ENCODE measurements around the gene NFIA. TPM values are rescaled to one million over a fixed set of nuclear protein-coding genes. Genes with fewer than 3 reads are reported as not detected.
A peak's percentile ranks its signal among the peaks of the same experiment; 100 is the strongest.
"Not testable (repeated sequence)": the region's sequence is repeated elsewhere in the genome, so short reads cannot be mapped to it uniquely, and the experiment has no call there.

The NFIA gene
- polyA plus RNA-seq, 3 donors: 13.9 to 17.3 (median 16.2) TPM

DNA sequence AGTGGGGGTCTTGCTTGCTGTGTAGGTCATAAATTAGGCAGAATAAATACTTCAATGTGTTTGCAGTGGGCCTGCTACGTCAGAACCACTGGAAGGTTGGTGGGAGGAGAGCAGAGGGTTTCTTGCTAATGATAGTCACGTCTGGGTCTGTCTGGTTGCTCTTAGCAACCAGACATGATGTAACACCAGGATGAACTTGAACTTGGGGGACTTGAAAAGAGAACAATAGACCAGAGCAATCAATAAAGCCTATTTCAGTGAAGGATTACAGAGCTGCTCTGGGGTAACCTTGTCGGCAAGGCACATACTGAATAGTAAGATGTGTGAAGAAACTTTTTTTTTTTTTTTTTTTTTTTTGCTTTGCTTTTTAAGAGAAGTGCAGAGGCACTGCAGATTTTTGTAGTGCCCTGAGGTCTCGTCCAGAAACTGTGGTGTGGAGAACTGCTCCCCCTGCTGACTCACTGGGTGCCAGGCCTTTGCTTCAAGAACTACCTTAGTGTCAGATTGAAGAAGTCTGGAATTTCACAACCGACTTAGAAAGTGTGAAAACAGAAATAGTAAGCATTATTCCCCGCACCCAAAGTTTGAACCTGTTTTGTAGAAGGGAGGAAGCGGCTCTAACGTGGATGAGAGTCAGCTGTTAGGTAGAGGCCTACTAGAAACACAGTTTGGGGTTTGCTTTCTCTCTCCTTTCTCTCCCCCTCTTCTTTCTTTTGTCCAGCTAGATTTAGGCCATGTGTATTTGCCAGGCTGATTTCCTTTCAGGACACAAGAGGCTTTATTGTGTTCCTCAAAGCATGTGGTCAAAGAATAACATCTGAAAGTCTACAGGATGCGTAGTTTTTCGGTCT lies 371.0 kb downstream of the NFIA start:
- DNase-seq (ENCODE audit: extremely low read depth in 1 of 11, low read depth in 9 of 11, low spot score in 4 of 11): peak; percentile 76 to 92 (median 86)

DNA sequence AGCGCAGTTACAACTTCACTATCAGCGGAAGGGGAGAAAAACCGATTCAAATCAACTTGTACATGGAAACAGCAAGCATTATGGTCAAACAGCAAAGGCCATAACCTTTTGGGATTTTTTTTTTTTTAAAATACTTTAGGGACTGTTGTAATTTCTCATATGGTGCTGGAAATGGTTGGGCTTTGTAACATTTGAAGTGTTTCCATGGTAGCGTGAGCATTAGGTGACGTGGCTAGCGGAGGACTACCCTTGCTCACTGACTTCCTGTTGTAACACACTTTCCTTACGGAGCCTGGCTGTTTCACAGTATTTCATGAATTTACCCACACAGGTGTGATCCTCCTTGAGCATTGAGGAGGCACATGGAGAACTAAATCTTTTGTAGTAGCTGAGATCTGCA lies 373.0 kb downstream of the NFIA start:
- DNase-seq (ENCODE audit: extremely low read depth in 1 of 11, low read depth in 9 of 11, low spot score in 4 of 11): no peak

DNA sequence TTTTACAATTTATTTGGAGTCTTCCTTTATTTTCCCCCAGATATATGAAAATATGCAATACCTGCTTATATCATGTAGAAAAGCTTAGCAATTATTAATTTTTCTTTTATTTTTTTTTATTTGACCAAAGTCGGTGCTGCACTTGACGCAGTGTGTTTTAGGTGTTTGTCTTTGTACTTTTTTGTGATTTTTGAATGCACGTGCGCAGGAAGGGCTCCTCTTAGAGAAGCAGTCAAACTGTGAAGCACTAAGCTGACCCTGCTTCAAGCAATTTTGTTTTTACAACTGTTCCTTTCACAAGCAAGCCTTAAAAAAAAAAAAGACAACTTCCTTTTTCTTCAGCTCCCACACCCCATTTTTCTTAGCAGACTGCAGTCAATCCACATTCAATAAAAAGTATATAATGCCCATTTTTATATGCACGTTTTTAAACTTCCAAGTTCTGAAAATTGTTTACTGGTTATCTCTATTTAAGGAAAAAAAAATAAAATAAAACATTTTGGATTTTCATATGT lies 375.2 kb downstream of the NFIA start:
- DNase-seq (ENCODE audit: extremely low read depth in 1 of 11, low read depth in 9 of 11, low spot score in 4 of 11): no peak

DNA sequence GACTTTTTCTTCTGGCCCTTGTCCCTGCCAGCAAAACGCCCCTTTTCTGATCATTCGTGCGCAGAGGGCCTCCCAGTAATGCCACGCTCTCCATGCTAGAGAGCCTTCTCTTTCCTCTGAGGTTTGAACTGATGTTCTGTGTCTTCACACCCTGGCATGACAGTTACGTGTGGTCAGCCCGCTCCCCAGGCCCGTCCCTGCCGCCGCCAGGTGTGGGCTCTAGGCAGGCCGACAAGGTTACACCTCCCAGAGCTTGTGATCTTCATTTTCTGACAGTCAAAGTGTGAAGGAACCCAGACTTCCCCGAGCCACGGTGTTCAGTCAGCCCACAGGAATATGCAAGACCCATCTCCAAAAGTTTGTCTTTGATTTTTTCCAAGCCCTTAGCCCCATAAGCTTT lies 377.0 kb downstream of the NFIA start:
- no peak for DNase-seq (ENCODE audit: extremely low read depth in 1 of 11, low read depth in 9 of 11, low spot score in 4 of 11)

DNA sequence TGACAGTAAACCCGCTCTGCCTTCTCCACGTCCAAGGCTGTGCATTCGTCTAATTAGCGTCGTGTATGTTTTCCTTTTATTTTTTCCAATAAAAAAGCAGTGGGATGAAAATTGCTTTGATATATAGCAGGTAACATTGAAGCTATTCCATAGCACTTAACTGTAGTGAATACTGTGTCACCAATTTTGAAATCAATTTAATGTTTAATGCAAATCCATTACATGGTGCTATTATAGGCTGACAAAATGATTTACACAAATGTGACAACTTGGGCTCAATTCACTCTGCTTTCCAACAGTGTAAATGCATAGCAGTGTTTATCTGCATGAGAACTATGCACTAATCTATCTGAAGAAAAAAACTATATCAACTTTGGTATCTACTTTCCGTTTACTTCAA lies 377.8 kb downstream of the NFIA start:
- no peak for DNase-seq (ENCODE audit: extremely low read depth in 1 of 11, low read depth in 9 of 11, low spot score in 4 of 11)

DNA sequence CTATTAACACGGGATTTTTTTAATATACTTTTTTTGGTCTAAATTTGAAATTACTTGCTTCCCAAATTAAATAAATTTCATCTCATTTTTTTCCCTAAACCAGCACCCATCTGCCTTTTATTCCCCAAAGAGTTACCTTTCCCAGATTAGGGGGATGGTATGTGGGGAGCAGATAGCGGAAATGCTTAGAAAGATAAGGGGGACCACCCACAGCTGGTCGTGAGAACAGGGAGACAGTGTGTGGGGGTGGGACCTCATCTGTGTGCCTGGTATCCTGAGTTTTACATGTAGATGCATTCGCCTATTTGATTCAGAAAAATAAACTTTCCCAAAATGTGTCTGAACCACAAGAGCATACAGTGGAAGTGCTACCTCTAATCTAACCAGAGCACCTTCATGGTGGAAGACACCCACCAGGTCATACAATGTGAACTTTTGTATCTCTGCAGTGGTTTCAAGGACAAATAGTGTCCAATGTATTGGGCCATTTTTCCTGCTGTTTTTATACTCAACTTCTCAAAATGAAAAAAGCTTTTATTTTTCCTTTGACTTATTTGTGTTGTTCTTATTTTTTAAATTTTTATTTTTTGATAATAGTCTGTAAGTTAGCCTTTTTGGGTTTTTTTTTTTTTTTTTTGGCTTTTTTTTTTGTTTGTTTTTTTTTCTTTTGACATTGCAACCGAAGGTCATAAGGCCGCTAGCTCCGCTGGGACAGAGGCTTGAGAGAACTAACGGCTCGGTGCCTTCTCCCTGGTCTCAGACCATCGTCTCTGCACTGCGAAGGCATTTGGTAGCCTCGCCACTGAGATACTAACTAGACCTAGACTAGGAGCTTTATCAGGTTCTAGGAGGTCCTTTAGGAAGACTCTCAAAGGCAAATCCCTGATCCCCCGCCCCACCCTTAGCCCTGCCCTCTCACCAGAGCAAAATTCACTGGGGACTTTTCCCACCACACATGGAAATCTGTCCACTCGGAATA lies 379.3 kb downstream of the NFIA start:
- DNase-seq (ENCODE audit: extremely low read depth in 1 of 11, low read depth in 9 of 11, low spot score in 4 of 11): no peak

DNA sequence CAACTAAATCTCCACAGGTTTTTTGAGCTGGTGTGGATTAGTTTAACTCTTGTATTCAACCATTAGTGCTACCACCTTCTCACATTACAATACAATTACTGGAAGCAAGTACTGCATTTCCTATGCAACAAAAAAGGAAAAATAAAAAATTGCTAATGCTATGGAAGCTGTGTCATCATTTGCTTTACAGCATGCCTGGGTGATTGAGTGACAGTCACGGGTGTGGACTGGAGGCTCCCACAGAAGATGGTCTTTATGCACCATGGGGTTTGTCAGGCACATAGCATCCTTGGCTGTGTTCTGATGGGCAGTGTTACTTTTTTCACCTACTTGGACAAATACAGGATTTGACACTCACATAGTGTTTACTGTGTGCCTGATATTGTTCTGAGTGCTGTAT lies 380.3 kb downstream of the NFIA start:
- no peak for DNase-seq (ENCODE audit: extremely low read depth in 1 of 11, low read depth in 9 of 11, low spot score in 4 of 11)

DNA sequence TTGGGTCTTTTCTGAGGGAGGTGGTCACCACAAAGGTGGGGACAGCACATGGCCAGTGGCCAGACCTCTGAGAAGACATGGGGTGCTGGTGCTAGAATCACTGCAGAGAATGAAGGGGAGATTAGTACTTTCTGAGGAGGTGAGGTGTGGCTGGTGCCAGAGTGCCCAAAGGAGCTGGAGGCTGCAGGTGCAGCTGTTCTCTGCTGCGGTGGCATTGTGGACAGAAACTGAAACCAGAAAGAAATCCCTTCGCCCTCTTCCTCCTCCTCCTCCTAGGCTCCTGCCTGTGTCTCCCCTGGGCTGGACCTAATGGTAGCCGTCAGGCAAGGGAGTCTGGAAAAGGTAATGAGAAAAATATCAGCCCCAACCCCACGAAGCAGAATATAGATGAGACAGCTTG lies 380.9 kb downstream of the NFIA start:
- DNase-seq (ENCODE audit: extremely low read depth in 1 of 11, low read depth in 9 of 11, low spot score in 4 of 11): no peak

DNA sequence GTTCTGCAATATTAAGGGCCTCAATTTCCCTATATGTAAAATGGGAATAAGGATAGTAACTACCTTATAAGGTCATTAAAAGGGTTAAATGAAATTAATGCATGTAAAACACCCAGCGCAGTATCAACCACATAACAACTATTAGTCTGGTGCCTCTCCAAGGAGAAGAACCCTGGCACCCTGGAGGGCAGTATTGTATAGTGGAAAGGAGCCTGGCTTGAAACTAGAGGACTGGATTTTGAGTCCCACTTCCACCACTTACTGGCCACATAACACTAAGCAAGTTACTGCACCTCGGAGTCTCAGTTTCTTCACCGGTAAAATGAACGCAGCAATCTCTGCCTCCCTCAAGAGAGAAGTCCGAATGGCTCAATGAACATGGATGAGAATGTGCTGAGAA lies 385.5 kb downstream of the NFIA start:
- not testable (repeated sequence) for DNase-seq (ENCODE audit: extremely low read depth in 1 of 11, low read depth in 9 of 11, low spot score in 4 of 11)

DNA sequence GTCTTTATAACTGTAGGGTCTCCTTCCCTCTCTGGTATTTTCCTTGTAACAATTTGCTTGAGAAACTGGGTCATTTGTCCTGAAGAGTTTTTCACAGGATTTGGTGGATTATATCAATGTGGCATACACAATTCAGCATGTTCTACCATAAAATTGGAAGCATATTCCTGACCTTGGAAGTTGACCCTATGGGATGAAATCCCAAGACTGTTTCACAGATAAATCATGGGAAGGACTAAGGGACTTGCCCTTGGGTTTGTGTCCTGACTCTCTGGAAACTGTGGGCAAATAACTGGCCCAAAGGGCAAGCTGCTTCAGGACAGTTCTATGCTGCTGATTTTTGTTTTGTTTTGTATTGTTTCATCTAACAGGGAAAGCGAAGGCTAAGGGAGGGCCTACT lies 387.0 kb downstream of the NFIA start:
- no peak for DNase-seq (ENCODE audit: extremely low read depth in 1 of 11, low read depth in 9 of 11, low spot score in 4 of 11)

DNA sequence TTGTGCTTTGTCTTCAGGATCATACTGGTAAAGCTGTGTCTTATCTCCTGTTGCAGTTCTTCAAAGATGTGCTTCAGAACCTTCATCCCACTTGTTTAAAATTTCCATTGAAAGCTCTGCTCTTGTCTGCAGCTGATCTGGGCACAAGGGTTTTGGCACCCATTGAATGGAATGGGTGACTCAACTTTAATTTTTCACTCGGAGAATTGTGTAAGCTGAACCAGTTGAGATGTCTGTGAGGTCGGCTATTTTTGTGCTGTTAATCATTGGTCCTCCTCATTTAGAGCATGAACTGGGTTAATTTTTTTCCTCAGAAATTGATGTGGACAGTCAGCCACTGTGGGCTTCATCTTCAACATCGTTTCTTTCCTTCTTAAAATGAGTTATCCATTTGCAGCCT lies 390.5 kb downstream of the NFIA start:
- DNase-seq (ENCODE audit: extremely low read depth in 1 of 11, low read depth in 9 of 11, low spot score in 4 of 11): no peak

DNA sequence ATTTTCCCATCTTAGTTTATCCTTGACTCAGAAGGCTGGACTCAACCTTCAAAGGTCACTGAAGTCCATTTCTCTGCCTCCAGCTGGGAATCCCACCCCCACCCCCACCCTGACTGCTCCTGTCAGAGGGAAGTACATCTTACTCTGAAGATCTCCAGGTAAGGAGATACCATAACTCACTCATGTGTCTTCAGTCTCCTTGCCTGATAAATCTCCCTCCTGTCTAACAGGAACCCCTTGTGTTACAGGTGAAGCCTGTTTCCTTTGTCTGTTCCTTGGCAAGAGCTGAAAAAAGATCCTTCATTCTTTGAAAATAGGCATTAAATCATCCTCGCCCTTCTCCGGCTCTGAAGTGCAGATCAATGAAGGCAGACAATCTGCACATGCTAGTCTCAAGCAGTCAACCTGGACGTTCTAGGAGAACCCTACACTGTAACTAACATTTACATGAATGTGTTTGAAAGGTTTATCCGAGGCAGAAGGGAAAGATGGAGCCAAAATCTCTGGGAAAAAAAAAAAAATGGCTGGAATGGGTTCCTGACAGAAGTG lies 392.0 kb downstream of the NFIA start:
- DNase-seq (ENCODE audit: extremely low read depth in 1 of 11, low read depth in 9 of 11, low spot score in 4 of 11): no peak

DNA sequence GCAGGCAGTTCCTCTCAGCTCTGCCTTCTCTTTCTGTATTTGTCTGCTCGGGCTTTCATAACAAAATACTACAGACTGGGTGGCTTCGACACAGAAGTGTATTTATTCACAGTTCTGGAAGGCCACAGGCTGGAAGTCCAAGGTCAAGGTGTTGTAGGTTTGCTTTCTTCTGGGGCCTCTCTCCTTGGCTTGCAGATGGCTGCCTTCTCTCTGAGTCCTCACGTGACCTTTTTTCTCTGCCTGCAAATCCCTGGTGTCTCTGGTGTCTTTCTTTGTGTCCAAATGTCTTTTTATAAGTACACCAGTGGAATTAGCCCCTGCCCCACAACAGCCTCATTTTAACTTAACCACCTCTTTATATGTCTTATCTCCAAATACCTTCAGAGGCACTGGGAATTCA lies 392.6 kb downstream of the NFIA start:
- no peak for DNase-seq (ENCODE audit: extremely low read depth in 1 of 11, low read depth in 9 of 11, low spot score in 4 of 11)

DNA sequence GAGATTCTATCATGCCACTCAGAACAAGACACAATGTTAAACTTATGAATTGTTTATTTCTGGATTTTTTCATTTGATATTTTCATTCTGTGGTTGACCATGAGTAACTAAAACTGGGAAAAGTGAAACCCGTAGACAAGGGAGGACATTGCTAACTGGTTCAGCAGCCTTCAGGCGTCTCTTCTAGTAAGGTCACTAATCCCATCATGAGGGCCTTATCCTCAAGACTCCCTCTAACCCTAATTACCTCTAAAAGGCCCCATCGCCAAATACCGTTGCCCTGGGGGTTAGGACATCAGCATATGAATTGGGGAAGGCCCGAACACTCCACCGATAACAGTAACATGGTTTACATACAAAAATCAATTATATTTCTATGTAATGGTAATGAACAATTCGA lies 394.9 kb downstream of the NFIA start:
- no peak for DNase-seq (ENCODE audit: extremely low read depth in 1 of 11, low read depth in 9 of 11, low spot score in 4 of 11)

DNA sequence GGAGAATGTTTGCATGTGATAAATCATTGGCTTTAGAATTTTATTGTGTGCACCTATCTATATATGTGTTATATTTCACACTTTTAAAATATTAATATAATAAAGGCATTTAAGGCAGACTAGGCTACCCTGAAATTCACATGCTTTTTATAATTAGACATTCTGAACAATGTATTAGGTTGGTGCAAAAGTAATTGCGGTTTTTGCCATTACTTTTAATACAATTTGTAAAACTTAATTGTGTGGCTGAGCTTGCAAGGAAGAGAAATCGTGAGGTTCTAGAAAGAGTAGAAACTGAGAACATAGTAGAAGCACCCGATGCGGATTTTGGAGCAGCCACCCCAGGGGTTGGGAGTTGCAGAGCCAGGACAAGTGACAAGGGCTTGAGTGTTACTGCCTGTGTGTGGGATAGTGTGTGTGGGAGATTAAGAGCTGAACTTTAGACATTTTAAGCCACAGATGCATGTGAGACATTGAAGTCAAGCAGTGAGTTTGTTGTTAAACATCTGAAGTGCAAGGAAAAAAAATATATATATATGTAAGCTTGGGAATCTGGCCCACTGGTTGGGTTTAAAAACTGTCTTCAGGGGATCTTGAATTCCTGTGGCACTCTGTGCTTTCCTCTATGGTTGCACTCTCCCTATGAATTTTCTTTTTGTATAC lies 398.0 kb downstream of the NFIA start:
- no peak for DNase-seq (ENCODE audit: extremely low read depth in 1 of 11, low read depth in 9 of 11, low spot score in 4 of 11)

DNA sequence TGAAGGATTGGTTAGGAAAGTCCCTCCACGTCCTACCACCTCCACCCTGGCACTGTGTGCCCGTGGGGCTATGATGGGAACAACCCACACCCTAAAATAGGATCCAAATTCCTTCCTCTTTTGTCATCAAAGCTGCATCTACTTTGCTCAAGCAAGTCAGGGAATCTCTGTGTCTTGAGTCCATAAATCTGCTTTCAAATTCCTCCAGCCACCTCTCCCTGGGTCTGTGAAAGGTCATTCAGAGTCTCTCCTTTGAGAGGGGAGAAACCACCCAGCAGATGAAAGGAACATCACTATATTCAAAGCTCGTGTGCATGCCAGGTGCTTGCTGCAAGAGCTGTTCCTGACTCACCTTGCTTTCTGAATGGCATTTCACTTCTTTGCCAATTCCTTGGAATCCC lies 399.0 kb downstream of the NFIA start:
- no peak for DNase-seq (ENCODE audit: extremely low read depth in 1 of 11, low read depth in 9 of 11, low spot score in 4 of 11)

DNA sequence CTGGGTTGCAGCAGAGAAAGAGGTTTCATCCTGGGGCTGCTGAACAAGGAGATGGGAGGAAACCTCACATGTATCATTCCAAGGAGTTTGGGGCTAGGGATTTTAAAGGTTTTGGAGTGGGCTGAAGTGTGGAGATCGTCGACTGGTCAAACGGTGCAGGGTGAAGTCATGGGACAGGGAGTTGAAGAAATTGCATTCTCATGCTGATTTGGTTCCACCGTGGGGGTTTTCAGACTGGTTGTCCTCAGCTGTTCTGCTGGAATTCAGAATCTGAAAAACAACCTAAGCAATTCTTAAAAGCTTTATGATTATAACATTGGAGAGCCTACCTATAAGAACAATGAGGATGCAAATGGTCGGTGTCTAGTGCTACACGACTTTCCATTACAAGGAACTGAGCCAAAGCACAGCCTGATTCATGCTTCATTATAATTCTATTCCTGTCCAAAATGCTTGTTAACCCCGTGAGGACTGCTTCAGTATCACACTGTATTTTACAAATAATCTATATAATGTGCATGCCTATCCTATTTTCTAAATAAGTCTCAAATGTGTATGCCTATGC lies 399.9 kb downstream of the NFIA start:
- DNase-seq (ENCODE audit: extremely low read depth in 1 of 11, low read depth in 9 of 11, low spot score in 4 of 11): no peak

DNA sequence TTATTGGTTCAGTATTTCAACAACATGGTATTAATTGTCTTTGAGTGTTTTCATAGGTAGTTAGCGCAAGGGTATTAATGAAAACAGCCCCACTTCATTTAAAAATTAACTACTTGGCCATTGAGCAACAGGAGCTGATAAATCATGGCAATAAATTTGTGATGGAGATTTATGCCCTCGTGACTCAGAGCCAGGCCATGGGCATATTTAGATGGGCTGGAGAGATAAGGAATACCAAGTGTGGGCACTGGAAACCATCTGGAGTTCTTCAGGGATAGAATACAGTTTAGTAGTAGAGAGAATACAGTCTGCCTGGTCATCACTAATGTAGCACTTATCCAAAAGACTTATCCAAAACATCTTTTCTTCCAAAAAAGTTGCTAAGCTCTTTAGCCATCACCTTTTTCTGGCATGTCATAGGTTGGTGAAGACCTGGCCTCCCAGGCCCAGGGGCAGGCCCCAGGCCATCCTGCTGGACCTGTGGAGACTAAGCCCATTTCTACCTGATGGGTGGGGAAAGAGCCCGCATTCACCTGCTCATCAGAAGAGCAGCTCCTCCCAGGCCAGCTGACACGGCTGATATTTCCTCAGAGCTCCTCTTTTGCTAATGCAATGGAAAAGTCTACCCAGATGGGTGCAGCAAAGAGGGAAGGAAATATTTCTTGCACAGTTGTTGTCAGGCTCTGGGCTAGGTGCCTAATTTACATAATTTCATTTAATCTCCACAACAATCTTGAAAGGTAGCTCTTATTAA lies 404.6 kb downstream of the NFIA start:
- DNase-seq (ENCODE audit: extremely low read depth in 1 of 11, low read depth in 9 of 11, low spot score in 4 of 11): no peak

Data from renal cortex interstitium (tissue), 11 donors.